GM12878 (cell line): Measurements from ENCODE around the gene PACS2. TPM values are rescaled to one million over a fixed set of nuclear protein-coding genes. Genes with fewer than 3 reads are reported as not detected.

Source experiments
- ATAC-seq: fragments of 200-7000 bp; cut with Tn5 transposase; 3 replicates; pipeline ENCODE4 v1.9.1; 2020; ENCODE audit warnings: mild to moderate bottlenecking, moderate library complexity
- BruUV-seq: library from RNA; stranded (reverse); fragments of 400-500 nt; replicated peaks from 2 replicates; lab custom pipeline; 2021; lab: Mats Ljungman, UMichigan
- CTCF ChIA-PET: fragments of 300-600 bp; sonication (Branson Sonifier 250); formaldehyde crosslinking; extraction: SDS; loops from one replicate; lab custom pipeline; 2021; ENCODE audit warnings: inconsistent platforms; lab: Yijun Ruan, JAX
- POLR2A ChIA-PET: fragments of 350-600 bp; formaldehyde crosslinking; extraction: SDS; loops from one replicate; lab custom pipeline; 2021; ENCODE audit warnings: inconsistent platforms; lab: Charles Lee
- RAD21 ChIA-PET: fragments of 300-600 bp; sonication (Branson Sonifier 250); formaldehyde crosslinking; loops from one replicate; lab custom pipeline; 2023; ENCODE audit warnings: antibody characterized with exemption; ENCODE audit not compliant: unreplicated experiment; lab: Charles Lee
- SMC1A ChIA-PET: fragments of 300-600 bp; sonication (Branson Sonifier 250); formaldehyde crosslinking; loops from one replicate; lab custom pipeline; 2023; ENCODE audit not compliant: unreplicated experiment, uncharacterized antibody; lab: Charles Lee
- DNase-seq: peaks from one replicate; pipeline ENCODE4 v3.0.0-alpha.2; 2011; ENCODE audit warnings: low read depth, low spot score
- FAIRE-seq: peaks from 3 replicates; lab custom pipeline; 2011; peaks lifted over from hg19 to GRCh38; lab: Jason Lieb, UNC
- H2AFZ ChIP-seq: 2 replicates; pipeline ENCODE4 v1.6.0; 2011; ENCODE audit warnings: low read depth, low read length, control low read depth; ENCODE audit not compliant: control insufficient read depth
- H3K27ac ChIP-seq: 2 replicates; pipeline ENCODE4 v1.5.1; 2011; ENCODE audit warnings: control low read depth; ENCODE audit not compliant: control insufficient read depth, insufficient read depth
- H3K27me3 ChIP-seq, 2 experiments: replicated peaks in 1 of 2; 2 replicates each; pipeline versions ENCODE4 v1.6.0 to v1.6.1; 2011; ENCODE audit warnings: low read length in 1 of 2; ENCODE audit not compliant: control insufficient read depth in 2 of 2, insufficient read depth in 2 of 2
- H3K36me3 ChIP-seq, 2 experiments: 2 replicates each; pipeline ENCODE4 v1.5.1; 2011; ENCODE audit warnings: low read length in 1 of 2; ENCODE audit not compliant: control insufficient read depth in 2 of 2, insufficient read depth in 2 of 2
- H3K4me1 ChIP-seq: 2 replicates; pipeline ENCODE4 v1.6.1; 2011; ENCODE audit warnings: mild to moderate bottlenecking, low read length, moderate library complexity, mixed read lengths; ENCODE audit not compliant: control insufficient read depth, insufficient read depth
- H3K4me2 ChIP-seq: 2 replicates; pipeline ENCODE4 v1.6.0; 2011; ENCODE audit warnings: control low read depth; ENCODE audit not compliant: control insufficient read depth, insufficient read depth
- H3K4me3 ChIP-seq: fragments of 200-600 bp; sonication (generic); 2 replicates; pipeline ENCODE4 v1.5.1; 2016
- H3K79me2 ChIP-seq: 2 replicates; pipeline ENCODE4 v1.6.0; 2011; ENCODE audit warnings: low read length; ENCODE audit not compliant: control insufficient read depth, insufficient read depth
- H3K9ac ChIP-seq: 2 replicates; pipeline ENCODE4 v1.8.0; 2011; ENCODE audit warnings: low read length, control low read depth, mixed read lengths; ENCODE audit not compliant: control insufficient read depth, insufficient read depth
- H3K9me3 ChIP-seq: replicated peaks from 3 replicates; pipeline ENCODE4 v1.5.1; 2011; ENCODE audit warnings: mild to moderate bottlenecking, low read length; ENCODE audit not compliant: control insufficient read depth, insufficient read depth
- H4K20me1 ChIP-seq: 2 replicates; pipeline ENCODE4 v1.6.0; 2011; ENCODE audit not compliant: control insufficient read depth, insufficient read depth
- EP300 ChIP-seq, 2 experiments: fragments of 150-350 bp in 1 of 2; IDR thresholded peaks; 2 replicates each; pipeline ENCODE4 v1.6.1; 2011 to 2012; ENCODE audit warnings: low read depth in 2 of 2, low read length in 2 of 2, borderline replicate concordance in 1 of 2, improper control_type of control experiment in 1 of 2, inconsistent platforms in 1 of 2; ENCODE audit not compliant: control insufficient read depth in 1 of 2
- MEF2A ChIP-seq: IDR thresholded peaks from 2 replicates; pipeline ENCODE4 v1.6.1; 2011; ENCODE audit warnings: low read depth, mild to moderate bottlenecking, low read length, moderate library complexity; ENCODE audit not compliant: insufficient read depth
- MLLT1 ChIP-seq: fragments of 450-650 bp; IDR thresholded peaks from 2 replicates; pipeline ENCODE4 v1.6.1; 2016; ENCODE audit warnings: mild to moderate bottlenecking
- SMAD1 ChIP-seq: fragments of 450-650 bp; IDR thresholded peaks from 2 replicates; pipeline ENCODE4 v1.6.1; 2018; ENCODE audit warnings: mild to moderate bottlenecking, low read depth; ENCODE audit not compliant: partially characterized antibody
- ZNF217 ChIP-seq: fragments of 450-650 bp; IDR thresholded peaks from 2 replicates; pipeline ENCODE4 v1.6.1; 2017; ENCODE audit warnings: antibody characterized with exemption, mild to moderate bottlenecking
- WGBS: methylation state at CpG from one replicate; pipeline ENCODE4 v1.1.6; 2016; ENCODE audit warnings: low lambda C conversion rate; ENCODE audit not compliant: insufficient replicate concordance, insufficient coverage; ENCODE audit errors: missing lambda C conversion rate; 5-methylcytosine and 5-hydroxymethylcytosine counted together
- in situ Hi-C: fragments of 300-500 bp; cut with MboI; formaldehyde crosslinking; loops from 9 replicates; pipeline ENCODE4 v1.14.3; 2018; ENCODE audit warnings: mixed read lengths
- intact Hi-C: fragments of 100-400 bp; cut with micrococcal nuclease; formaldehyde crosslinking; loops from one replicate; pipeline ENCODE4 v1.14.2; 2022; ENCODE audit not compliant: unreplicated experiment
- polyA plus RNA-seq, 11 experiments: library from polyadenylated mRNA; depleted of rRNA in 4 of 11; unstranded in 6 of 11; stranded (reverse) in 5 of 11; fragments of >200 nt; fragmentation: Nextera tagmentation in 4 of 11; fragmentation: Illumina TruSeq in 1 of 11; extraction: Ambion mirVana in 4 of 11; extraction: Trizol in 1 of 11; gene quantifications; 1 replicate in 1 of 11; 2 replicates in 10 of 11; pipeline versions ENCODE4 v1.2.1 to v1.2.3, GENCODE V29; 2011 to 2016; ENCODE audit warnings: inconsistent platforms in 2 of 11, missing spikeins in 2 of 11, low read depth in 1 of 11
- total RNA-seq, 4 experiments: library from RNA; depleted of rRNA in 3 of 4; stranded (reverse); fragments of >200 nt in 3 of 4; fragmentation: Illumina TruSeq in 1 of 4; extraction: Trizol in 1 of 4; gene quantifications; 2 replicates each; pipeline versions ENCODE4 v1.2.1 to v1.2.3, GENCODE V29; 2013 to 2021

PACS2 gene
- total and polyA plus RNA-seq, 10 of the 15 experiments (the other 5 are each of a cell fraction or from before 2014, with no cell fraction given): 0.21 to 37.3 (median 9.4) TPM

DNA sequence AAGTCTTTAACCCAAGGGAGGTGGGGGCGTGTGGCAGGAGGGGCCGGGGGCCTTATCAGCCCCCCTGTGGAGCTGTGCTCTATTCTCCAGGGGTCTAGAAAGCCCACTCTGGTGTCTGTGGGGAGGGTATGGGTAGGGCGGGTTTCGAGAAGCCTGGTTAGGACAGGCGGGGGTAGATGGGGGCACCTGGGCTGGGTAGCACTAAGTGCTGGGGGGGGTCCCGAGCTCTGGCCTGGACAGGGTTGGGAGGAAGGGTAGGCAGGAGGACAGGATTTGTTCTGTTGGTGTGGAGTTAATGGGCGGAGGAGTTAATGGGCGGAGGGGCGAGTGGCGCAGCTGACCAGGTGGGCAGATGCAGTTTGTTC is 2.0 kb downstream of the PACS2 start:
- Histone ChIP-seq H3K4me1 (peaks cover 10% of the 10 kb centered on the region), H3K36me3 (no peaks in the 10 kb centered on the region; a peak in 1 of 4 replicates), H3K27ac (no peak overlapping the region), H3K9me3 (no peaks in the 10 kb centered on the region), H4K20me1 (no peaks in the 10 kb centered on the region), H3K4me3 (no peak overlapping the region), H3K9ac (no peak overlapping the region), H2AFZ (no peak overlapping the region), H3K27me3 (no peaks in the 10 kb centered on the region), H3K4me2 (peak overlapping the region; percentile 97), H3K79me2 (peaks cover 4% of the 10 kb centered on the region; the same call in 1 of the 2 replicates)
- BruUV-seq: no TSS peak
- DNase-seq (no peak), FAIRE-seq (no peak), ATAC-seq (no peak)
- POLR2A ChIA-PET: interaction anchor here (1.0 kb wide), 1 partner anchor 16 kb away, joined by 8 read pairs; the partner anchor contains the start of gene BRF1
- RAD21 ChIA-PET: no interaction called here
- TF ChIP-seq ZNF217 (no peak), MEF2A (no peak), EP300 (IDR thresholded peaks at IDR 0.05; ENCODE audit: borderline replicate concordance in 1 of 2, control insufficient read depth in 1 of 2, low read depth in 2 of 2, low read length in 2 of 2) (no peak), MLLT1 (no peak), SMAD1 (no peak)
- intact Hi-C loops: no loop called here
- CTCF ChIA-PET: no interaction called here
- WGBS: 90% methylated on average over 9 of the region's 10 CpGs
- in situ Hi-C loops: no loop called here
- SMC1A ChIA-PET: no interaction called here
